ENCODE results near the gene CIITA.
A peak's percentile ranks its signal among the peaks of the same experiment; 100 is the strongest.

CIITA gene

DNA sequence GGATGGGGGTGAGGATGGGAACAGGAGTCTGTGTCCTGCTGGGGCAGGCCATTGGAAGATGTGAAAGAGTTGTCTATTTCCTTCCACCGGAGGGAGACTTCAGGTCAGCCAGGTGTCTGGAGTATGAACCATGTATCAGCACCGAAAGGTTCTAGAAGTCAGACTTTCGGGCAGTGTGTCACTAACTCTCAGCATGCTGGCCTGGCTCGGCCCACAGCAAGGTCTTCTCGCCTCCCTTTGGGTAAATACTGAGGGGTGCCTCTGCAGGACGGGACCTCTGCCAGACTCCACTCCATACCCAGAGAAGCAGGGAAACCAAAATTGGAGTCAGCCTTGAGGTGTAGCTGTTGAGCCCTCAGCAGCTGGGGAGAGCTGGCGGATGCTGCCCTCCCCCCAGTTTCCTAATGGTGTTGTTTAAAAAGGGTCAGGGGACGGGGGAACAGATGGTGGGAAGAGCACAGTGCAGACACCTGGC lies 507 bp downstream of the CIITA start:
- TF ChIP-seq, protein P1, sequence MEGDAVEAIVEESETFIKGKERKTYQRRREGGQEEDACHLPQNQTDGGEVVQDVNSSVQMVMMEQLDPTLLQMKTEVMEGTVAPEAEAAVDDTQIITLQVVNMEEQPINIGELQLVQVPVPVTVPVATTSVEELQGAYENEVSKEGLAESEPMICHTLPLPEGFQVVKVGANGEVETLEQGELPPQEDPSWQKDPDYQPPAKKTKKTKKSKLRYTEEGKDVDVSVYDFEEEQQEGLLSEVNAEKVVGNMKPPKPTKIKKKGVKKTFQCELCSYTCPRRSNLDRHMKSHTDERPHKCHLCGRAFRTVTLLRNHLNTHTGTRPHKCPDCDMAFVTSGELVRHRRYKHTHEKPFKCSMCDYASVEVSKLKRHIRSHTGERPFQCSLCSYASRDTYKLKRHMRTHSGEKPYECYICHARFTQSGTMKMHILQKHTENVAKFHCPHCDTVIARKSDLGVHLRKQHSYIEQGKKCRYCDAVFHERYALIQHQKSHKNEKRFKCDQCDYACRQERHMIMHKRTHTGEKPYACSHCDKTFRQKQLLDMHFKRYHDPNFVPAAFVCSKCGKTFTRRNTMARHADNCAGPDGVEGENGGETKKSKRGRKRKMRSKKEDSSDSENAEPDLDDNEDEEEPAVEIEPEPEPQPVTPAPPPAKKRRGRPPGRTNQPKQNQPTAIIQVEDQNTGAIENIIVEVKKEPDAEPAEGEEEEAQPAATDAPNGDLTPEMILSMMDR (IDR thresholded peaks at IDR 0.05; ENCODE audit: control extremely low read depth, extremely low read depth, low read depth, missing control alignments), result peak; percentile 21
- POLR2A ChIA-PET, result interaction anchor here (1.6 to 1.8 kb wide), 3 partner anchors 9 to 133 kb away, joined by 4 to 8 read pairs (median 7); partner anchors contain the start of gene NUBP1
- CTCF ChIA-PET, result interaction anchor here (0.7 to 3.6 kb wide), 15 partner anchors 9 to 130 kb away, joined by 3 to 31 read pairs (median 3); no protein-coding TSS in a partner anchor
- no peak for DNase-seq (ENCODE audit: extremely low spot score)

DNA sequence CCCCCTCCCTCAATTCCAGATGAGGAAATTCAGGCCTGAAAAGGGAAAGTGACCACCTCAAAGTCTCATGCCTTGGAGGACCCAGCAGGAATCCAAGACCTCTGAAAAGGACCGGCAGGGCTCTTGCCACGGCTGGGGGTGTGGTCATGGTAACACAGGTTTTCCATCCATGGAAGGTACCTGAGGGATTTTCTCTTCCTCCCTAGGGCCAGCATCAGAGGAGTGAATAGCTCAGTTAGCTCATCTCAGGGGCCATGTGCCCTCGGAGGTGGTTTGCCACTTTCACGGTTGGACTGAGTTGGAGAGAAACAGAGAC lies 1.3 kb downstream of the CIITA start:
- CTCF ChIA-PET, result interaction anchor here (1.0 to 3.6 kb wide), 10 partner anchors 9 to 133 kb away, joined by 3 to 31 read pairs (median 4); no protein-coding TSS in a partner anchor
- POLR2A ChIA-PET, result interaction anchor here (0.7 to 1.8 kb wide), 6 partner anchors 9 to 134 kb away, joined by 4 to 8 read pairs (median 6); partner anchors contain the start of gene NUBP1
- TF ChIP-seq, protein P1 (IDR thresholded peaks at IDR 0.05; ENCODE audit: control extremely low read depth, extremely low read depth, low read depth, missing control alignments), result no peak
- no peak for DNase-seq (ENCODE audit: extremely low spot score)

DNA sequence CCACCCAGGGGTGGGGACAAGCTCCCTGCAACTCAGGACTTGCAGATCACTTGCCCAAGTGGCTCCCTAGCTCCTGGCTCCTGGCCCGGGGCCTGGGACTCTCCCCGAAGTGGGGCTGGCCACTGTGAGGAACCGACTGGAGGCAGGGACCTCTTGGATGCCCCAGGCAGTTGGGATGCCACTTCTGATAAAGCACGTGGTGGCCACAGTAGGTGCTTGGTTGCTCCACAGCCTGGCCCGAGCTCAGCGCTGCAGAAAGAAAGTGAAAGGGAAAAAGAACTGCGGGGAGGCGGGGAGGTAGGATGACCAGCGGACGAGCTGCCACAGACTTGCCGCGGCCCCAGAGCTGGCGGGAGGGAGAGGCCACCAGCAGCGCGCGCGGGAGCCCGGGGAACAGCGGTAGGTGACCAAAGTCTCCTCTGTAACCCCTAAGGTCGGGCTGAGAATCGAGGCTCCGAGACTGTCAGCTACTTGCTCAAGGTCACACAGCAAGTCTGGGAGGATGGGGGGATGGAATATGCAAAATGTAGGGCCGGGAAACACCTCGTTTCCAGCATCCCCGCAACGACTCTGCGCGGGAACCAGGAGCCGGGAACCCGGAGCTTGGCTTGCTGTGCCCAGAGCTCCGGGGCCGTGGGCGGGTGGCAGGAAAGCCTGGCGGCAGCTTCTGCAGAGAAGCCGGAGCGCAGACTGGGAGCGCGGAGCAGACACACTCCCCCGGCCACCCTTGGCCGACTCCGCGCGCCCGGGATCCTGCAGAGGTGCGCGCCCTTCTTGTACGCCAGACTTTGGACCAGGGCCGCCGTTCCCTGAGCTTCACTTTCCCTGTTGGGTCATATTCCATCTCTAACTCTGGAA lies 1.9 kb downstream of the CIITA start:
- DNase-seq (ENCODE audit: extremely low spot score), result peak; percentile 75
- ChIA-PET POLR2A (interaction anchor here (0.7 to 1.8 kb wide), 7 partner anchors 8 to 135 kb away, joined by 3 to 8 read pairs (median 4); partner anchors contain the start of gene NUBP1), CTCF (interaction anchor here (0.7 to 3.6 kb wide), 9 partner anchors 8 to 133 kb away, joined by 3 to 31 read pairs (median 4); no protein-coding TSS in a partner anchor)

DNA sequence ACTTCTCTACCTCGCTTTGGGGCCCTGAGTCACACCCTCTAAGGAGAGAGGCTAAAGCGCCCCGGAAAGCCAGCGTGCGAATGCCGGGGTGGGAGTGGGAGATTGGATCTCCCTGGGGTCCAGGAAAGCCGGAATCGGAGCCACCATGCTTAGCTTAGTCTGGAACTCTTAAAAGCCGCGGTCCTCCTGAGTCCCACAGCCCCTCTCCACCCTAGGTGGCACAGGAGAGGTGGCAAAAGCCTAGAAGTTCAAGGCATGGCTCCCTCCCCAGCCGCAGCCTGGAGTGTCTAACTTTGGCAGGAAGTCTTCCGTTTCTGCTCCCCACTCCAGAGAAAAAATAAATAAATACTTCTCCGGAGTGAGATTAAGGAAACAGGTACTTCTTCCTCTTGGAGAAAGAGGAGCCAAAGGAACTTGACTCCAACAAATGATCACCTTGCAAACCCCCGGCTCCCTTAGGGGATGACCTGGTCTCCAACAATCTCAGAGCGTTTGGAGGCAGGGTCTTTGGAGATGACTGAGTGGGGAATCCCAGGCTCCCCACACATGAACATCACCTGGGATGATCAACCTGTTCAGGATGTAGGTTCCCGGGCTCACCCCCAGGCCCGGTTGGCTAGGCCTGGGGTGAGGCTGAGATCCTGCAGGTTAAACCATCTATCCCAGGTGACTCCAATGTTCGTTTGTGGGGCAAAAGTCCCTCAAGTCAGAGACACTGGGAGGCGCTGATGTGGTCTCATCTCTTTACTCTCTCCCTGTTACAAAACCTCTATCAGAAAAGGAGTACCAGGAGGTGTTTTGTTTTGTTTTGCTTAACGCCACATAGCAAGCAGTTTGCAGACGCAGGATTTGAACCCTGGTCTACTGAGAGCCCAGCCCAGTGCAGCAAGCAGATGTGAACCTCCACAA lies 2.9 kb downstream of the CIITA start:
- TF ChIP-seq, protein P1 (IDR thresholded peaks at IDR 0.05; ENCODE audit: control extremely low read depth, extremely low read depth, low read depth, missing control alignments), result peak; percentile 11
- CTCF ChIA-PET, result interaction anchor here (2.1 to 3.6 kb wide), 2 partner anchors 11 to 39 kb away, joined by 11 to 31 read pairs; no protein-coding TSS in a partner anchor
- no peak for DNase-seq (ENCODE audit: extremely low spot score)
- POLR2A ChIA-PET, result interaction anchor here (1.0 to 1.7 kb wide), 2 partner anchors 9 to 59 kb away, joined by 3 to 8 read pairs; no protein-coding TSS in a partner anchor

More for the DNA sequence above, 1.9 kb downstream of the CIITA start:
- TF ChIP-seq, protein P1 (IDR thresholded peaks at IDR 0.05; ENCODE audit: control extremely low read depth, extremely low read depth, low read depth, missing control alignments), result no peak

DNA sequence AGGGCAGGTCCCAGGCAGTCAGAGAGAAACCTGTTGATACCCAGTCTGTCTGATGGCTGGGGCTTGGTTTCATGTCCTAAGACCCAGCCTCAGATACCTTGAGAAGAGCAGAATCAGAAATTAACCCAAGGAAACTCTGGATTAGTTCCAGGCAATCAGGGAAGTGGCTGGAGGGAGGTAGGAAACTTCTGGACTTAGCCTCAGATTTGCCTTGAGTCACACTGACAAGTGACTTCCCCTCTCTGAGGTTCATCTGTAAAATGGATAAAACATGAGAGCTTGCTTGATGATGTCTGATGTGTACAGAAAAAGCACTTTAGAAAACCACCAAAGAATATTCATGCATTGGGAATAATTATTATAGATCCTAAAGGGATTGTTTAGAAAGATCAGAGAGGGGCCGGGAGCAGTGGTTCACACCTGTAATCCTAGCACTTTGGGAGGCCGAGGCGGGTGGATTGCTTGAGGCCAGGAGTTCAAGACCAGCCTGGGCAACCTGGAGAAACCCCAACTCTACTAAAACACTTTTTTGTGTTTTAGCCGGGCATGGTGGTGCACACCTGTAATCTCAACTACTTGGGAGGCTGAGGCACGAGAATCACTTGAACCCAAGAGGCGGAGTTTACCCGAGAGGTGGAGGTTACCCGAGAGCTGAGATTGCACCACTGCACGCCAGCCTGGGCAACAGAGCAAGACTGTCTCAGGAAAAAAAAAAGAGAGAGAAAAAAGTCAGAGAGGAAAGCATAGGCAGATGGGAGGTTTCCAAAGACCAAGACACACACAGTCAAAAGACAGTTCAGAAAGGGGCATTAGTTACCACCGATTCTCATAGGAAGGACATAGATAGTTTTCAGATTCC lies 3.8 kb downstream of the CIITA start:
- TF ChIP-seq, protein P1 (IDR thresholded peaks at IDR 0.05; ENCODE audit: control extremely low read depth, extremely low read depth, low read depth, missing control alignments), result no peak
- ChIA-PET CTCF (interaction anchor here (1.5 to 1.7 kb wide), 3 partner anchors 10 to 20 kb away, joined by 3 to 4 read pairs (median 3); no protein-coding TSS in a partner anchor), POLR2A (interaction anchor here (0.6 kb wide), 1 partner anchor 15 kb away, joined by 4 read pairs; no protein-coding TSS in a partner anchor)
- no peak for DNase-seq (ENCODE audit: extremely low spot score)
